Panc1 (cell line): ENCODE data around the gene MPPED2.

Source experiments
- POLR2AphosphoS5 ChIP-seq: IDR thresholded peaks from 2 replicates; pipeline ENCODE4 v1.6.1; 2012; ENCODE audit warnings: mild to moderate bottlenecking, low read depth, low read length, moderate library complexity
- SIN3A ChIP-seq: IDR thresholded peaks from 2 replicates; pipeline ENCODE4 v1.6.1; 2012; ENCODE audit warnings: low read depth, mild to moderate bottlenecking, low read length, moderate library complexity, borderline replicate concordance; ENCODE audit not compliant: insufficient read depth
- TCF7L2 ChIP-seq: IDR thresholded peaks from 2 replicates; pipeline ENCODE4 v1.6.1; 2011; ENCODE audit warnings: mild to moderate bottlenecking, low read depth, low read length, inconsistent platforms
- TF ChIP-seq, protein P1 (sequence below): fragments of 450-650 bp; IDR thresholded peaks from 2 replicates; pipeline ENCODE4 v1.5.1; 2017; ENCODE audit warnings: mild to moderate bottlenecking

GRCh38 chr11:30521297-30522071 lies 64.7 kb downstream of the MPPED2 start:
- TF ChIP-seq, protein P1, sequence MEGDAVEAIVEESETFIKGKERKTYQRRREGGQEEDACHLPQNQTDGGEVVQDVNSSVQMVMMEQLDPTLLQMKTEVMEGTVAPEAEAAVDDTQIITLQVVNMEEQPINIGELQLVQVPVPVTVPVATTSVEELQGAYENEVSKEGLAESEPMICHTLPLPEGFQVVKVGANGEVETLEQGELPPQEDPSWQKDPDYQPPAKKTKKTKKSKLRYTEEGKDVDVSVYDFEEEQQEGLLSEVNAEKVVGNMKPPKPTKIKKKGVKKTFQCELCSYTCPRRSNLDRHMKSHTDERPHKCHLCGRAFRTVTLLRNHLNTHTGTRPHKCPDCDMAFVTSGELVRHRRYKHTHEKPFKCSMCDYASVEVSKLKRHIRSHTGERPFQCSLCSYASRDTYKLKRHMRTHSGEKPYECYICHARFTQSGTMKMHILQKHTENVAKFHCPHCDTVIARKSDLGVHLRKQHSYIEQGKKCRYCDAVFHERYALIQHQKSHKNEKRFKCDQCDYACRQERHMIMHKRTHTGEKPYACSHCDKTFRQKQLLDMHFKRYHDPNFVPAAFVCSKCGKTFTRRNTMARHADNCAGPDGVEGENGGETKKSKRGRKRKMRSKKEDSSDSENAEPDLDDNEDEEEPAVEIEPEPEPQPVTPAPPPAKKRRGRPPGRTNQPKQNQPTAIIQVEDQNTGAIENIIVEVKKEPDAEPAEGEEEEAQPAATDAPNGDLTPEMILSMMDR = no peak
- no peak for TF ChIP-seq TCF7L2
- no peak for TF ChIP-seq SIN3A
- no peak for TF ChIP-seq POLR2AphosphoS5
